Upper lobe of left lung (tissue), 6 donors: ENCODE measurements around the gene AMDHD2. TPM values are rescaled to one million over a fixed set of nuclear protein-coding genes. Genes with fewer than 3 reads are reported as not detected.

Experiments used
- ATAC-seq, 2 donors: fragments of 200-7000 bp; cut with Tn5 transposase; one replicate each; pipeline ENCODE4 v1.9.1; 2022; ENCODE audit warnings: mild to moderate bottlenecking in 2 of 2, moderate library complexity in 2 of 2; ENCODE audit not compliant: low FRiP score in 2 of 2
- DNase-seq, 2 donors: peaks; one replicate each; pipeline ENCODE4 v3.0.0-alpha.2; 2019 to 2020
- H3K27ac ChIP-seq, 4 donors: fragments of 200-600 bp; sonication (generic); one replicate each; pipeline ENCODE4 v1.5.1; 2016 to 2019
- H3K27me3 ChIP-seq, 4 donors: fragments of 200-600 bp; sonication (generic); one replicate each; pipeline ENCODE4 v1.5.1; 2017 to 2019
- H3K36me3 ChIP-seq, 4 donors: fragments of 200-600 bp; sonication (generic); one replicate each; pipeline ENCODE4 v1.5.1; 2016 to 2019
- H3K4me1 ChIP-seq, 4 donors: fragments of 200-600 bp; sonication (generic); one replicate each; pipeline ENCODE4 v1.5.1; 2018 to 2019
- H3K4me3 ChIP-seq, 4 donors: fragments of 200-600 bp; sonication (generic); one replicate each; pipeline ENCODE4 v1.5.1; 2017 to 2019; ENCODE audit warnings: mild to moderate bottlenecking in 2 of 4, moderate library complexity in 1 of 4
- H3K9me3 ChIP-seq, 4 donors: fragments of 200-600 bp; sonication (generic); one replicate each; pipeline ENCODE4 v1.5.1; 2018 to 2019
- EP300 ChIP-seq, 4 donors: sonication (generic); formaldehyde crosslinking; IDR thresholded peaks; one replicate each; pipeline ENCODE4 v1.5.1; 2017; ENCODE audit warnings: antibody characterized with exemption in 4 of 4, control low read depth in 2 of 4
- POLR2A ChIP-seq, 4 donors: fragments of 450-650 bp; IDR thresholded peaks; one replicate each; pipeline ENCODE4 v1.5.1; 2016 to 2017; ENCODE audit warnings: antibody characterized with exemption in 4 of 4, mild to moderate bottlenecking in 2 of 4
- POLR2AphosphoS5 ChIP-seq, 2 donors: sonication (generic); formaldehyde crosslinking; IDR thresholded peaks; one replicate each; pipeline ENCODE4 v1.5.1; 2017; ENCODE audit warnings: antibody characterized with exemption in 2 of 2
- WGBS, 2 donors: methylation state at CpG; one replicate each; pipeline ENCODE4 v1.1.5; 2017 to 2018; 5-methylcytosine and 5-hydroxymethylcytosine counted together
- total RNA-seq, 6 donors: library from RNA; depleted of rRNA in 4 of 6; stranded (reverse); fragments of >200 nt in 4 of 6; gene quantifications; one replicate each; pipeline versions ENCODE4 v1.1.0 to v1.2.1, GENCODE V29; 2016 to 2021
- TF ChIP-seq, protein P1 (sequence below), 6 experiments: fragments of 450-650 bp in 4 of 6; fragments of 200-600 bp in 2 of 6; sonication (generic) in 2 of 6; IDR thresholded peaks; one replicate each; pipeline ENCODE4 v1.5.1; 2016 to 2019; ENCODE audit warnings: antibody characterized with exemption in 6 of 6
- donor health status: DM: no; HTN: no; CAD: no; lungs with moderate emphysema.
- donor health status: DM: no; HTN: yes; CAD: no; lungs with severe emphysema.

Gene AMDHD2
- total RNA-seq, 6 donors from 2014 or later = 33.0 to 126 (median 68.4) TPM

DNA sequence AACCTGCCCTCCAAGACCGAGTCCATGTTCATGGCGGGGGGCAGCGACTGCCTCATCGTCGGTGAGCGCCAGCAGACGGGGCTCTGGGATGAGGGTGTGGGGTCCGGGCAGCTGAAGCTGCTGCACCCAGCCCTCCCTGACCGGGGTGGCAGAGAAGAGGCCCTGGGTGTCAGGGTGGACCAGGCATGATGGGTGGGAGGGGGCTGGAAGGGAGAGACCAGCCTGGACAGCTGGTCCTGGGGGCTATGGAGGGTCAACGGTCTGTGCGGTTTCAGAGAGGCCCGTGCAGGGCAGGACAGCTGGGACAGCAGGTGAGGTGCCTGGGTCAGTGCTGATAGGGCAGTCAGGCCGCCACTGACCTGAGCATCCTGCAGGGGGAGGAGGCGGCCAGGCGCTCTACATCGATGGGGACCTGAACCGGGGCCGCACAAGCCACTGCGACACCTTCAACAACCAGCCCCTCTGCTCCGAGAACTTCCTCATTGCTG is 19.7 kb upstream of the AMDHD2 start:
- Histone ChIP-seq H3K27ac (peak overlapping the region in 1 of 4 donors; percentile 75), H3K9me3 (no peaks in the 10 kb centered on the region), H3K36me3 (peaks cover 0 to 49% (median 18%) of the 10 kb centered on the region in 4 donors), H3K4me3 (no peak overlapping the region), H3K4me1 (peaks cover 34 to 70% (median 58%) of the 10 kb centered on the region in 4 donors), H3K27me3 (no peaks in the 10 kb centered on the region)
- ATAC-seq = no peak
- 88 to 94% methylated on average over 9 to 20 of the region's 20 CpGs for WGBS, 2 donors
- TF ChIP-seq, protein P1, sequence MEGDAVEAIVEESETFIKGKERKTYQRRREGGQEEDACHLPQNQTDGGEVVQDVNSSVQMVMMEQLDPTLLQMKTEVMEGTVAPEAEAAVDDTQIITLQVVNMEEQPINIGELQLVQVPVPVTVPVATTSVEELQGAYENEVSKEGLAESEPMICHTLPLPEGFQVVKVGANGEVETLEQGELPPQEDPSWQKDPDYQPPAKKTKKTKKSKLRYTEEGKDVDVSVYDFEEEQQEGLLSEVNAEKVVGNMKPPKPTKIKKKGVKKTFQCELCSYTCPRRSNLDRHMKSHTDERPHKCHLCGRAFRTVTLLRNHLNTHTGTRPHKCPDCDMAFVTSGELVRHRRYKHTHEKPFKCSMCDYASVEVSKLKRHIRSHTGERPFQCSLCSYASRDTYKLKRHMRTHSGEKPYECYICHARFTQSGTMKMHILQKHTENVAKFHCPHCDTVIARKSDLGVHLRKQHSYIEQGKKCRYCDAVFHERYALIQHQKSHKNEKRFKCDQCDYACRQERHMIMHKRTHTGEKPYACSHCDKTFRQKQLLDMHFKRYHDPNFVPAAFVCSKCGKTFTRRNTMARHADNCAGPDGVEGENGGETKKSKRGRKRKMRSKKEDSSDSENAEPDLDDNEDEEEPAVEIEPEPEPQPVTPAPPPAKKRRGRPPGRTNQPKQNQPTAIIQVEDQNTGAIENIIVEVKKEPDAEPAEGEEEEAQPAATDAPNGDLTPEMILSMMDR (IDR thresholded peaks at IDR 0.05) = no peak
- TF ChIP-seq POLR2AphosphoS5 (IDR thresholded peaks at IDR 0.05) (no peak), EP300 (IDR thresholded peaks at IDR 0.05) (no peak), POLR2A (IDR thresholded peaks at IDR 0.05) (no peak)
- peak in 1 of 2 donors; percentile 69 for DNase-seq

DNA sequence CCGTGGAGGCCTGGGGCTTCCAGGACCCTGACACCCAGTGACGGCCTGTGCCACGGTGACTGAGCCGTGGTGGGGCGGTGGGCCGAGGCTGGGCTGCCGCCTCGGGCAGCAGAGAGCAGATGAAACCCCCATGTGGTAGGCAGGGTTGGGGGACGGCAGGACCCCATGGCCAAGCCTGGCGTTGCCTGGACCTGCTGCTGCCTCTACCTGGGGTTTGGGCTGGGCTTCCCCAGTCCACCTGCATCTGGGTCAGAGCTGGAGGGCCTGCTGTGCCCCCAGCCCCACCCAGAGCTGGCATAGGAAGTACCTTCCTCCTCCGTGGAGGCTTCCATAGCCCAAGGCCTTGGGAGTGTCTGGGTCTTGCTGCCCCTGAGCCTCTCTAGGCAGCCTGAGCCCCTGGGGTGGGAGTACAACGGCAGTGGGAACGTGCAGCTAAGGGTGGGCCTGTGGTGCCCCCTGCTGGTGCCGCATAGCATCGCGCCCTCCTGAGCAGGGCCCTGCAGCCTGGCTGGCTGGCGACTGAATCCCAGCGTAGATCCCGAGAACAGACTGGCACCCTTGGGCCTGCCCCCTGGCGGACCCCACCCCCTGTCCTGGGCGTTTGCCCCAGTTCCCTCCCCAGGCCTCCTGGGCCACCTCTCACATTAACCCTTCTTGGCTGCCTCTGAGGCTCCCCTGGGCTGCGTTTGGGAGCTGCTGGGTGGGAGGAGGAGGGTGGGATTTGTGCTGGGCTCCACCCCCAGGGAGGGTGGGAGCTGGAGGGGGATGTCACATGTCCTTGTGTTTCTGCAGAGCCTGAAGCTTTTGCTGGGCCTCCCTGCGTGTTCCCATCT is 19.0 kb upstream of the AMDHD2 start:
- DNase-seq (peak; percentile 87 to 97), ATAC-seq (peak; percentile 91 to 93)
- Histone ChIP-seq H3K27me3 (no peaks in the 10 kb centered on the region), H3K4me1 (peaks cover 34 to 66% (median 58%) of the 10 kb centered on the region in 4 donors), H3K36me3 (peaks cover 0 to 46% (median 18%) of the 10 kb centered on the region in 4 donors), H3K27ac (peak overlapping the region in 1 of 4 donors; percentile 75), H3K9me3 (no peaks in the 10 kb centered on the region), H3K4me3 (peak overlapping the region in 3 of 4 donors; percentile 13 to 35 (median 21))
- 0 to 31% methylated on average over 1 to 14 of the region's 23 CpGs for WGBS, 2 donors
- TF ChIP-seq EP300 (IDR thresholded peaks at IDR 0.05) (no peak), POLR2A (IDR thresholded peaks at IDR 0.05) (no peak), POLR2AphosphoS5 (IDR thresholded peaks at IDR 0.05) (no peak)
- TF ChIP-seq, protein P1 (IDR thresholded peaks at IDR 0.05) = peak; percentile 97 to 100 (median 99)

- Histone ChIP-seq H3K27me3 (no peaks in the 10 kb centered on the region), H3K27ac (peak overlapping the region in 2 of 4 donors; percentile 37 to 75), H3K9me3 (no peaks in the 10 kb centered on the region), H3K36me3 (peaks cover 0 to 35% (median 7%) of the 10 kb centered on the region in 4 donors), H3K4me1 (peaks cover 30 to 57% (median 49%) of the 10 kb centered on the region in 4 donors), H3K4me3 (no peak overlapping the region)
- 78 to 81% methylated on average over 9 to 13 of the region's 18 CpGs for WGBS, 2 donors
- ATAC-seq (no peak), DNase-seq (peak in 1 of 2 donors; percentile 69)
- TF ChIP-seq, protein P1 (IDR thresholded peaks at IDR 0.05) = peak in 1 of 6 experiments; percentile 4
- TF ChIP-seq POLR2AphosphoS5 (IDR thresholded peaks at IDR 0.05) = no peak
Measured at GRCh38 chr16:2501946-2502895, 17.9 kb upstream of the AMDHD2 start.

- no peak overlapping the region for H3K27ac ChIP-seq
- 87 to 90% methylated on average over 14 of the region's 14 CpGs for WGBS, 2 donors
- peaks cover 15 to 36% (median 27%) of the 10 kb centered on the region in 4 donors for H3K4me1 ChIP-seq
- H3K36me3 ChIP-seq = peaks cover 0 to 6% (median 0%) of the 10 kb centered on the region in 4 donors
- H3K27me3 ChIP-seq = no peaks in the 10 kb centered on the region
- no peaks in the 10 kb centered on the region for H3K9me3 ChIP-seq
- TF ChIP-seq POLR2AphosphoS5 (IDR thresholded peaks at IDR 0.05) = no peak
- no peak for TF ChIP-seq EP300 (IDR thresholded peaks at IDR 0.05)
- H3K4me3 ChIP-seq = no peak overlapping the region
- no peak for DNase-seq
- ATAC-seq = no peak
Measured at GRCh38 chr16:2505695-2506094, 14.5 kb upstream of the AMDHD2 start.
